Measurements from ENCODE around the gene LENG8. TPM values are rescaled to one million over a fixed set of nuclear protein-coding genes. Genes with fewer than 3 reads are reported as not detected.

LENG8 gene
- total RNA-seq, 1 donor from 2014 or later, result 193 TPM

DNA sequence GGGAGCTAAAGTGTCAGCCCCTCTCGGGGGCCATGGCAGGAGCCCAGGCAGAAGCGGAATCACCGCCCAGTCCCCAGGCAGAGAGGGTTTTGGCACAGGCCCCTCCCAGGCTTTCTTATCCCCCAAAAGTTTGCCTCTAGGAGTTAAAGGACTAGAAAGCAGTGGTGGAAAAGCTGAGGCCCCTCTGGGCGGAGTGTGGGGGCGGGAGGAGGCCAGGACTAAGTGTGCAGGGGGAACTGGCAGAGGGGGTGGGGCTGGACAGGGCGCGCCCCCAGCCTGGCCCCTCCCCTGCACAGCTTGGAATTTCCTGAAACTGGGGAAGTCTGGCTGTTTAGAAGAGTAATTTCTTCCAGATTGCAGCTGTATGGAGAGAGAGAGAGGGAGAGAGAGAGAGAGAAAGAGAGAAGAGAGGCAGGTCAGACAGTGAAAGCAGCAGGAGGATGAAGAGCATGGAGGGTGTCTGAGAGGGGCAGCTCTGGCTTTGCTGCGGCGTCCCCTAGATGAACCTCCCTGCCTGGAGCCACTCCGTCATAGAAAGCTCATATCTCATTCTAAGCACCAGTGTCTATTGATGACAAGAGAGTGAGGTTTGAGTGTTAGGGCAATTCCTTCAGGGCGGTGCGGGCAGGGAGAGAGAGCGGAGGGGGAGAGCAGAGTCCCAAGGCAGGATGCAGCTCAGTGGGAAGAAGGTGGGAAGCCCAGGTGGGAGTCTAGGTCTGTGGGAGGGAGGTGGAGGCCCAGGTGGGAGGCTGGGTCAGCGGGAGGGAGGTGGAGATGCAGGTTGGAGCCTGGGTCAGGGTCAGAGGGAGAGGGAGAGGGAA is 24.3 kb downstream of the LENG8 start, which contains the start of gene CDC42EP5:
CDC42EP5 (minus strand) TSS at position 226 of the 821 bp plus-strand sequence. CDS start 7,749 bp downstream, outside the sequence.
- Histone ChIP-seq H3K4me3 (ENCODE audit: insufficient read depth, low read depth, low read length) (peak within 1 kb of the TSS; percentile 52), H3K4me2 (ENCODE audit: low read length) (peak within 1 kb of the TSS; percentile 91), H3K9ac (ENCODE audit: low read length) (peak within 1 kb of the TSS; percentile 65), H3K27ac (ENCODE audit: low read depth, low read length) (peak within 1 kb of the TSS; percentile 49), H3K4me1 (ENCODE audit: insufficient read depth, low read length) (peaks cover 14% of the 10 kb centered on the region), H2AFZ (ENCODE audit: low read depth, low read length) (peak within 1 kb of the TSS; percentile 89), H4K20me1 (ENCODE audit: insufficient read depth, low read length) (no peaks in the 10 kb centered on the region), H3K27me3 (ENCODE audit: insufficient read depth, low read length) (peaks cover 13% of the 10 kb centered on the region), H3K79me2 (ENCODE audit: insufficient read depth, low read length) (no peaks in the 10 kb centered on the region), H3K9me3 (ENCODE audit: insufficient read depth, low read depth, low read length) (no peaks in the 10 kb centered on the region), H3K36me3 (ENCODE audit: insufficient read depth, low read length) (no peaks in the 10 kb centered on the region)
- peak within 1 kb of the TSS; percentile 77 for H3K4me3 Mint-ChIP-seq (ENCODE audit: unreplicated experiment)
- FAIRE-seq (peak; percentile 17), DNase-seq (ENCODE audit: low read depth) (peak; percentile 73)
- no peak for TF ChIP-seq EZH2 (IDR thresholded peaks at IDR 0.05; ENCODE audit: insufficient read depth, low read length)
- TF ChIP-seq, protein P1, sequence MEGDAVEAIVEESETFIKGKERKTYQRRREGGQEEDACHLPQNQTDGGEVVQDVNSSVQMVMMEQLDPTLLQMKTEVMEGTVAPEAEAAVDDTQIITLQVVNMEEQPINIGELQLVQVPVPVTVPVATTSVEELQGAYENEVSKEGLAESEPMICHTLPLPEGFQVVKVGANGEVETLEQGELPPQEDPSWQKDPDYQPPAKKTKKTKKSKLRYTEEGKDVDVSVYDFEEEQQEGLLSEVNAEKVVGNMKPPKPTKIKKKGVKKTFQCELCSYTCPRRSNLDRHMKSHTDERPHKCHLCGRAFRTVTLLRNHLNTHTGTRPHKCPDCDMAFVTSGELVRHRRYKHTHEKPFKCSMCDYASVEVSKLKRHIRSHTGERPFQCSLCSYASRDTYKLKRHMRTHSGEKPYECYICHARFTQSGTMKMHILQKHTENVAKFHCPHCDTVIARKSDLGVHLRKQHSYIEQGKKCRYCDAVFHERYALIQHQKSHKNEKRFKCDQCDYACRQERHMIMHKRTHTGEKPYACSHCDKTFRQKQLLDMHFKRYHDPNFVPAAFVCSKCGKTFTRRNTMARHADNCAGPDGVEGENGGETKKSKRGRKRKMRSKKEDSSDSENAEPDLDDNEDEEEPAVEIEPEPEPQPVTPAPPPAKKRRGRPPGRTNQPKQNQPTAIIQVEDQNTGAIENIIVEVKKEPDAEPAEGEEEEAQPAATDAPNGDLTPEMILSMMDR (IDR thresholded peaks at IDR 0.05; ENCODE audit: insufficient read depth, low read depth, low read length), result no peak
- no peaks in the 10 kb centered on the region for H3K9me3 Mint-ChIP-seq (ENCODE audit: unreplicated experiment)
- H3K27ac Mint-ChIP-seq (ENCODE audit: unreplicated experiment), result peak within 1 kb of the TSS; percentile 90
- peaks cover 18% of the 10 kb centered on the region for H3K4me1 Mint-ChIP-seq (ENCODE audit: low read depth, unreplicated experiment)
- no peaks in the 10 kb centered on the region for H3K27me3 Mint-ChIP-seq (ENCODE audit: low read depth, unreplicated experiment)
- H3K36me3 Mint-ChIP-seq (ENCODE audit: low read depth, unreplicated experiment), result peaks cover 3% of the 10 kb centered on the region

DNA sequence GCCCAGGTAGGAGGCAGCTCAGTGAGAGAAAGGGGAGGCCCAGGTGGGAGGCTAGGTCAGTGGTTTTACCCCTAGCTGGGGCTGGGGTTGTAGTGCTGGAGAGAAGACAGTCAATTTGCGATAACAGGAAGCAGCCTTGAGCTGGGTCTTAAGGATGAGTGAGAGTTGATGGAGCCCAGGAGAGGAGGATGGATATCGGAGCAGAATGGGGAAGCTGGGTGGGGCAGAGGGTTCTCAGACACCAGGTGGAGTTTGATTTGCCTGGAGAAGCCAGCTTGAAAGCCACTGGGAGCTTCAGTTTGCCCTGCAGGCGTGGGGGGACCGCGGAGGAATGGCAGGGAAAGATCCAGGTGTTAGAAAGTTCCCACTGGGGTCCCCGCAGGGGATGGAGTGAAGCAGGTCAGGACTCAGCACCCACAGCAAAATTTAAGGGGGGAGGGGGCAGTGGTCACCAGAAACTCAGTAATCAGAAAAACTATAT is 24.9 kb downstream of the LENG8 start:
- no peak for FAIRE-seq
- Mint-ChIP-seq H3K9me3 (ENCODE audit: unreplicated experiment) (no peaks in the 10 kb centered on the region), H3K4me3 (ENCODE audit: unreplicated experiment) (no peak overlapping the region), H3K27ac (ENCODE audit: unreplicated experiment) (no peak overlapping the region), H3K27me3 (ENCODE audit: low read depth, unreplicated experiment) (peaks cover 2% of the 10 kb centered on the region), H3K36me3 (ENCODE audit: low read depth, unreplicated experiment) (peaks cover 3% of the 10 kb centered on the region), H3K4me1 (ENCODE audit: low read depth, unreplicated experiment) (peaks cover 18% of the 10 kb centered on the region)
- peak overlapping the region; percentile 65 for H3K9ac ChIP-seq (ENCODE audit: low read length)
- H3K4me1 ChIP-seq (ENCODE audit: insufficient read depth, low read length), result peaks cover 14% of the 10 kb centered on the region
- H2AFZ ChIP-seq (ENCODE audit: low read depth, low read length), result no peak overlapping the region
- H3K79me2 ChIP-seq (ENCODE audit: insufficient read depth, low read length), result no peaks in the 10 kb centered on the region
- H3K27ac ChIP-seq (ENCODE audit: low read depth, low read length), result no peak overlapping the region
- no peak for TF ChIP-seq EZH2 (IDR thresholded peaks at IDR 0.05; ENCODE audit: insufficient read depth, low read length)
- TF ChIP-seq, protein P1 (IDR thresholded peaks at IDR 0.05; ENCODE audit: insufficient read depth, low read depth, low read length), result no peak
- no peak for DNase-seq (ENCODE audit: low read depth)
- H3K36me3 ChIP-seq (ENCODE audit: insufficient read depth, low read length), result no peaks in the 10 kb centered on the region
- no peaks in the 10 kb centered on the region for H3K9me3 ChIP-seq (ENCODE audit: insufficient read depth, low read depth, low read length)
- H3K27me3 ChIP-seq (ENCODE audit: insufficient read depth, low read length), result peaks cover 13% of the 10 kb centered on the region
- H4K20me1 ChIP-seq (ENCODE audit: insufficient read depth, low read length), result no peaks in the 10 kb centered on the region
- peak overlapping the region; percentile 91 for H3K4me2 ChIP-seq (ENCODE audit: low read length)
- no peak overlapping the region for H3K4me3 ChIP-seq (ENCODE audit: insufficient read depth, low read depth, low read length)

Measured in astrocyte (in vitro differentiated cells and primary cell).